MCF 10A (cell line): ENCODE data around the gene P2RX5. TPM values are rescaled to one million over a fixed set of nuclear protein-coding genes. Genes with fewer than 3 reads are reported as not detected.

Experiments used
- BruUV-seq: library from RNA; stranded (reverse); fragments of 400-500 nt; replicated peaks from 2 replicates; lab custom pipeline; 2021; lab: Mats Ljungman, UMichigan
- CTCF ChIA-PET: fragments of 300-600 bp; sonication (Branson Sonifier 250); formaldehyde crosslinking; extraction: SDS; loops from one replicate; lab custom pipeline; 2021; ENCODE audit warnings: antibody characterized with exemption, inconsistent platforms; lab: Yijun Ruan, JAX
- POLR2A ChIA-PET: fragments of 300-600, 350-650 bp; sonication (Branson Sonifier 250); formaldehyde crosslinking; extraction: SDS; loops from one replicate; lab custom pipeline; 2020; ENCODE audit warnings: antibody characterized with exemption, inconsistent platforms; lab: Yijun Ruan, JAX
- DNase-seq: peaks from one replicate; pipeline ENCODE4 v3.0.0-alpha.2; 2018; ENCODE audit not compliant: unreplicated experiment
- H3K27ac Mint-ChIP-seq: one replicate; pipeline ENCODE4 v1.8.0; 2022; ENCODE audit warnings: mild to moderate bottlenecking, low read depth, mixed read lengths; ENCODE audit not compliant: unreplicated experiment
- H3K27me3 Mint-ChIP-seq: one replicate; pipeline ENCODE4 v1.8.0; 2022; ENCODE audit warnings: mixed read lengths; ENCODE audit not compliant: insufficient read depth, unreplicated experiment
- H3K36me3 Mint-ChIP-seq: one replicate; pipeline ENCODE4 v1.8.0; 2022; ENCODE audit warnings: mild to moderate bottlenecking, moderate library complexity, mixed read lengths; ENCODE audit not compliant: insufficient read depth, unreplicated experiment
- H3K4me1 Mint-ChIP-seq: one replicate; pipeline ENCODE4 v1.8.0; 2022; ENCODE audit warnings: mixed read lengths; ENCODE audit not compliant: insufficient read depth, unreplicated experiment
- H3K4me3 Mint-ChIP-seq: one replicate; pipeline ENCODE4 v1.8.0; 2022; ENCODE audit warnings: mild to moderate bottlenecking, moderate library complexity, mixed read lengths; ENCODE audit not compliant: unreplicated experiment
- H3K9me3 Mint-ChIP-seq: one replicate; pipeline ENCODE4 v1.8.0; 2022; ENCODE audit warnings: mixed read lengths; ENCODE audit not compliant: unreplicated experiment
- CTCF ChIP-seq: fragments of 200-600 bp; IDR thresholded peaks from one replicate; pipeline ENCODE4 v1.8.0; 2022; ENCODE audit warnings: antibody characterized with exemption, mild to moderate bottlenecking; ENCODE audit not compliant: unreplicated experiment
- intact Hi-C: fragments of 100-400 bp; cut with micrococcal nuclease; formaldehyde crosslinking; loops from 2 replicates; pipeline ENCODE4 v1.14.1; 2022
- total RNA-seq: library from RNA; stranded (reverse); gene quantifications from 2 replicates; pipeline ENCODE4 v1.2.3, GENCODE V29; 2022

Gene P2RX5
- total RNA-seq, 1 experiment from 2014 or later, result 4.9 TPM

DNA sequence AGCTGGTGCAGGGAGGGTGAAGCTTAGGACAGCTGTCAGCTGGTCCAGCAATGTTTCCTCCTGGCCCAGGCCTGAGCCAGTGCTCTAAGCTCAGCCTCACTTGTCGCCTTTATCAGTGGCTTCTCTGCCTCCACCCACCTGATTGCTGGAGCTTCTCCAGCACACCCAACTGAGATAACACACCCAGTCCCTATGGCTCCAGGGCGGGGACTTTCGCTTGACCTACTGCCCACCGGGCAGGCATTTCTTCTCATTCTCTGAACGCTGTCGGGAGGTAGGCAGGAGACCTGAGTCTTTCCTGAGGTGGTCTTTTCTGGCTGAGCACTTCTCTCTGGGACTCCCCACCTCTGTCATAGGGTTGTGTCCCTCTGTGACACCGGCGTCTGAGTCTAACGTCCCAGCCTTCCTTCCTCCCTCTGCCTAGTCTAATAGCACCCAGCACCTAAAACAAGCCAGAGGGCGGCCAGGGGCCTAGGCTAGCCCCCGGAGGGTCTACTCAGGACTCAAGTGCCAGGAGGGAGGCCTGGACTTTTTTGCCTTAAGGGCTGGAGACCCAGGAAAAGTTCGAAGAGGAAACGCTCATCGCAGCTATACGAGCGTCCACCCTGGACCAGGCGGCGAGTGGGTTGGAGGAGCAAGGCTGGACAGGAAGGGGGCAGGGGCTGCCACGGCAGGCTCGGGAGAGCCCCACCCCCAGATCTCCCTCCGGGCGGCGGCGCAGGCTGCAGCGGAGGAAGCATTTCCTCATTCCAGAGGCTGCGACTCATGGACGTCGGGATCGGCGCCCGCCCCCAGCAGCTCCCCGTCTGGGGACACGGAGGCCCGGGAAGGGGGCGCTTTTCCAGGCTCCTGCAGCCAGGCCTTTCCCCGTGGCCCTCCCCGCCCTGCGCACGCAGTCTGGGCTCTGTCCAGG, 28.3 kb downstream of the P2RX5 start:
- H3K27me3 Mint-ChIP-seq, result no peaks in the 10 kb centered on the region
- peak overlapping the region; percentile 97 for H3K27ac Mint-ChIP-seq
- no peak for TF ChIP-seq CTCF
- ChIA-PET CTCF (interaction anchor here (0.5 to 1.1 kb wide), 4 partner anchors 31 to 698 kb away, joined by 3 to 4 read pairs (median 3); partner anchors contain the start of genes CTNS, SHPK and TRPV3), POLR2A (interaction anchor here (0.5 to 3.8 kb wide), 16 partner anchors 9 to 1355 kb away, joined by 3 to 36 read pairs (median 6); partner anchors contain the start of genes ASPA, CTNS, HASPIN and P2RX5)
- peaks cover 42% of the 10 kb centered on the region for H3K36me3 Mint-ChIP-seq
- no peaks in the 10 kb centered on the region for H3K9me3 Mint-ChIP-seq
- intact Hi-C loops, result no loop called here
- peak; percentile 81 for DNase-seq
- peaks cover 15% of the 10 kb centered on the region for H3K4me1 Mint-ChIP-seq
- peak overlapping the region; percentile 94 for H3K4me3 Mint-ChIP-seq
- BruUV-seq, result TSS peak; percentile 29

DNA sequence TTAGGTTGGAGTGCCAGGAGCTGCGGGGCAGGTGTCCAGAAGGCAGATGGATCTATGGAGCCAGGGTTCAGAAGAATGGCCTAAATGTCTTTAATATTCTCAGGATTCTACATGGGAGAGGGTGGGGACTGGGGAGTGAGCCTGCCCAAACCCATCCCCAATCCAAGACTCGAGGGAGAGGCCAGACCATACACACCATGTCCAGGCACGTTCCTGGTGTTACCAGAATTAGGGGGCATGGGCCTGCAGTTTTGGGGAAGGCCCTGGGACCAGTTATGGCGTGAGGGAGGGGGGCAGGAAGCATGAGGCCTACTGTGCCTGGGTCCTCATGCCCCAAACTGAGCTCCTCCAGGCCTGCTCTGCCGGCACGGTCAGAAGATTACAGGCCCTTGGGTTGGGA, 29.4 kb downstream of the P2RX5 start:
- DNase-seq, result no peak
- CTCF ChIA-PET, result interaction anchor here (1.1 kb wide), 1 partner anchor 30 kb away, joined by 4 read pairs; the partner anchor contains the start of genes CTNS and SHPK
- no TSS peak for BruUV-seq
- POLR2A ChIA-PET, result interaction anchor here (0.6 to 3.8 kb wide), 9 partner anchors 7 to 774 kb away, joined by 3 to 36 read pairs (median 7); partner anchors contain the start of genes CTNS, HASPIN, P2RX5 and SHPK
- no peaks in the 10 kb centered on the region for H3K27me3 Mint-ChIP-seq
- H3K9me3 Mint-ChIP-seq, result no peaks in the 10 kb centered on the region
- TF ChIP-seq CTCF, result no peak
- H3K4me1 Mint-ChIP-seq, result peaks cover 11% of the 10 kb centered on the region
- H3K36me3 Mint-ChIP-seq, result peaks cover 46% of the 10 kb centered on the region
- H3K27ac Mint-ChIP-seq, result peak overlapping the region; percentile 86
- peak overlapping the region; percentile 94 for H3K4me3 Mint-ChIP-seq
- intact Hi-C loops, result no loop called here

- POLR2A ChIA-PET, result no interaction called here
- no TSS peak for BruUV-seq
Observed at GRCh38 chr17:3665834-3666233, 30.1 kb downstream of the P2RX5 start.

More at GRCh38 chr17:3665834-3666233, 30.1 kb downstream of the P2RX5 start:
- no peak for TF ChIP-seq CTCF
- CTCF ChIA-PET, result no interaction called here
- Mint-ChIP-seq H3K27me3 (no peaks in the 10 kb centered on the region), H3K4me3 (peak overlapping the region; percentile 94), H3K9me3 (no peaks in the 10 kb centered on the region), H3K27ac (peak overlapping the region; percentile 86), H3K36me3 (peaks cover 48% of the 10 kb centered on the region), H3K4me1 (peaks cover 10% of the 10 kb centered on the region)
- DNase-seq, result no peak
- intact Hi-C loops, result no loop called here
